GM23248 (cell line): Measurements from ENCODE around the gene LRP3.

ENCODE experiments used
- EZH2 ChIP-seq: fragments of 200-600 bp; sonication (generic); IDR thresholded peaks from 2 replicates; pipeline ENCODE4 v1.6.1; 2018; ENCODE audit warnings: antibody characterized with exemption, mild to moderate bottlenecking; ENCODE audit not compliant: insufficient read depth, poor library complexity, severe bottlenecking
- EZH2phosphoT487 ChIP-seq: fragments of 200-600 bp; sonication (generic); IDR thresholded peaks from 2 replicates; pipeline ENCODE4 v1.6.1; 2018; ENCODE audit warnings: antibody characterized with exemption, moderate library complexity, mild to moderate bottlenecking, low read depth; ENCODE audit not compliant: insufficient read depth

- TF ChIP-seq EZH2 (no peak), EZH2phosphoT487 (no peak)
Observed at GRCh38 chr19:33205110-33205509, 11.0 kb downstream of the LRP3 start.
